ENCODE data around the gene KLF6. TPM values are rescaled to one million over a fixed set of nuclear protein-coding genes. Genes with fewer than 3 reads are reported as not detected.
A peak's percentile ranks its signal among the peaks of the same experiment; 100 is the strongest.

KLF6 gene
- total and polyA plus RNA-seq, 2 donors (not counting 3 experiments of a cell fraction or from before 2014, with no cell fraction given) = 183 to 307 TPM

- TF ChIP-seq POLR2AphosphoS5 (IDR thresholded peaks at IDR 0.05; ENCODE audit: insufficient read depth, low read depth, low read length) (no peak), EZH2 (IDR thresholded peaks at IDR 0.05; ENCODE audit: borderline replicate concordance, low read depth, low read length, severe bottlenecking) (no peak), MYC (IDR thresholded peaks at IDR 0.05; ENCODE audit: low read depth, low read length) (no peak), JUN (IDR thresholded peaks at IDR 0.05; ENCODE audit: borderline replicate concordance, insufficient read depth, insufficient read length, low read depth) (no peak), POLR2A (IDR thresholded peaks at IDR 0.05; ENCODE audit: low read depth, low read length) (no peak), MAX (IDR thresholded peaks at IDR 0.05; ENCODE audit: insufficient read depth, insufficient read length) (no peak)
- Histone ChIP-seq H3K79me2 (ENCODE audit: control insufficient read depth, insufficient read depth, low read length) (no peaks in the 10 kb centered on the region), H2AFZ (ENCODE audit: low read depth, low read length) (no peak overlapping the region), H3K27me3 (ENCODE audit: control insufficient read depth in 2 of 2, insufficient read depth in 2 of 2, low read length in 2 of 2) (no peaks in the 10 kb centered on the region), H3K9me3 (replicated peaks; ENCODE audit: control insufficient read depth, insufficient read depth, low read length) (no peaks in the 10 kb centered on the region), H3K27ac (ENCODE audit: insufficient read depth, low read depth, low read length) (no peak overlapping the region), H3K4me2 (ENCODE audit: insufficient read depth, low read length) (no peak overlapping the region), H3K4me3 (replicated peaks in 1 of 3; ENCODE audit: insufficient read depth in 1 of 3, low read depth in 1 of 3, low read length in 3 of 3) (no peak overlapping the region), H3K36me3 (ENCODE audit: control insufficient read depth in 2 of 2, extremely low read depth in 1 of 2, insufficient read depth in 2 of 2, low read length in 2 of 2) (no peaks in the 10 kb centered on the region), H3K9ac (replicated peaks; ENCODE audit: extremely low read depth, insufficient read depth, low read length) (no peak overlapping the region), H4K20me1 (replicated peaks; ENCODE audit: control insufficient read depth, extremely low read depth, insufficient read depth, low read length) (no peaks in the 10 kb centered on the region), H3K4me1 (ENCODE audit: control insufficient read depth, extremely low read depth, insufficient read depth, low read length) (peaks cover 13% of the 10 kb centered on the region), H3K9me1 (replicated peaks; ENCODE audit: control insufficient read depth, extremely low read depth, insufficient read depth, low read length) (no peaks in the 10 kb centered on the region)
- FAIRE-seq (no peak), DNase-seq (ENCODE audit: low read depth, low spot score) (no peak)
- intact Hi-C loops (cut with micrococcal nuclease) = no loop called here
- POLR2A ChIA-PET = no interaction called here
- BruUV-seq (replicated peaks) = no TSS peak
- CTCF ChIA-PET = no interaction called here
- dilution Hi-C loops (cut with MboI; ENCODE audit: extremely low pct_ligation_motif_present, low sequenced_read_pairs) = no loop called here
Observed at GRCh38 chr10:3834404-3834803, 49.4 kb upstream of the KLF6 start.

DNA sequence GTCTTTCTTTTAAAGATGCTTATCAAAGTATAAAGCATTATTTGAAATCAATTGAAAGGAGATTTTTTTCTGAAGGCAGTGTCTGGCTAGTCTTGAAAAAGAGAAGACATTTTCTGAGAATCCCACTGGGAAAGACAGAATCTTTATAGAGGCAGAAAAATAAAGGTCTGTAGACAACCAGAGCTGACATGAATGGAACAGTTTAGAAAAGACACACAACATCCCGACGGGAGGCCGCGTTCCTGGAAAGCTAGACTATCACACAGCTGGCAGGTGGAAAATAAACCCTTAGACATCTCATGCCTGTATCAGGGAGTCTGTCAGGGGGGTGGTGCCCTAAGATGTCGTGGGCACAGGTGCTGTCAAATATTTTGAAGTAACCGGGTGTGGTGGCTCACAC is 48.0 kb upstream of the KLF6 start:
- peak; percentile 24 for FAIRE-seq
- dilution Hi-C loops (cut with MboI; ENCODE audit: extremely low pct_ligation_motif_present, low sequenced_read_pairs) = no loop called here
- intact Hi-C loops (cut with micrococcal nuclease) = no loop called here
- no peak for TF ChIP-seq FOS (IDR thresholded peaks at IDR 0.05; ENCODE audit: borderline replicate concordance, insufficient read depth, low read length)
- TF ChIP-seq POLR2A (IDR thresholded peaks at IDR 0.05; ENCODE audit: low read depth, low read length) = no peak
- no peak for TF ChIP-seq MYC (IDR thresholded peaks at IDR 0.05; ENCODE audit: low read depth, low read length)
- TF ChIP-seq CTCF (IDR thresholded peaks at IDR 0.05; ENCODE audit: extremely low read depth in 1 of 2, insufficient read depth in 1 of 2, low read depth in 1 of 2, low read length in 2 of 2) = no peak
- no peak for TF ChIP-seq POLR2AphosphoS5 (IDR thresholded peaks at IDR 0.05; ENCODE audit: insufficient read depth, low read depth, low read length)
- TF ChIP-seq MAX (IDR thresholded peaks at IDR 0.05; ENCODE audit: insufficient read depth, insufficient read length) = no peak
- no peak for TF ChIP-seq JUN (IDR thresholded peaks at IDR 0.05; ENCODE audit: borderline replicate concordance, insufficient read depth, insufficient read length, low read depth)
- TF ChIP-seq GATA2 (IDR thresholded peaks at IDR 0.05; ENCODE audit: insufficient read depth, insufficient read length, low read depth, low read length) = no peak
- H4K20me1 ChIP-seq (replicated peaks; ENCODE audit: control insufficient read depth, extremely low read depth, insufficient read depth, low read length) = no peaks in the 10 kb centered on the region
- H3K36me3 ChIP-seq (ENCODE audit: control insufficient read depth in 2 of 2, extremely low read depth in 1 of 2, insufficient read depth in 2 of 2, low read length in 2 of 2) = no peaks in the 10 kb centered on the region
- POLR2A ChIA-PET = no interaction called here
- H3K27ac ChIP-seq (ENCODE audit: insufficient read depth, low read depth, low read length) = no peak overlapping the region
- H3K79me2 ChIP-seq (ENCODE audit: control insufficient read depth, insufficient read depth, low read length) = no peaks in the 10 kb centered on the region
- no peaks in the 10 kb centered on the region for H3K27me3 ChIP-seq (ENCODE audit: control insufficient read depth in 2 of 2, insufficient read depth in 2 of 2, low read length in 2 of 2)
- H3K4me1 ChIP-seq (ENCODE audit: control insufficient read depth, extremely low read depth, insufficient read depth, low read length) = peaks cover 16% of the 10 kb centered on the region
- H3K4me3 ChIP-seq (replicated peaks in 1 of 3; ENCODE audit: insufficient read depth in 1 of 3, low read depth in 1 of 3, low read length in 3 of 3) = no peak overlapping the region
- no peak for DNase-seq (ENCODE audit: low read depth, low spot score)
- no peaks in the 10 kb centered on the region for H3K9me1 ChIP-seq (replicated peaks; ENCODE audit: control insufficient read depth, extremely low read depth, insufficient read depth, low read length)
- CTCF ChIA-PET = no interaction called here
- BruUV-seq (replicated peaks) = no TSS peak
- H2AFZ ChIP-seq (ENCODE audit: low read depth, low read length) = no peak overlapping the region
- H3K9ac ChIP-seq (replicated peaks; ENCODE audit: extremely low read depth, insufficient read depth, low read length) = no peak overlapping the region
- no peak overlapping the region for H3K4me2 ChIP-seq (ENCODE audit: insufficient read depth, low read length)
- H3K9me3 ChIP-seq (replicated peaks; ENCODE audit: control insufficient read depth, insufficient read depth, low read length) = no peaks in the 10 kb centered on the region

All from endothelial cell of umbilical vein (primary cell).